ENCODE results near the gene ZNF878. TPM values are rescaled to one million over a fixed set of nuclear protein-coding genes. Genes with fewer than 3 reads are reported as not detected.

ZNF878 gene
- under 0.01 and 0.57 TPM in 2 replicates for total RNA-seq

GRCh38 chr19:12052497-12053169 lies at the start of gene ZNF878:
Gene ZNF878, minus strand, starts transcription at chr19:12052961. Its CDS starts 160 bp downstream, at chr19:12052801.

GRCh38 chr19:12064590-12065538 lies 12.1 kb upstream of the ZNF878 start, which contains the start of gene ZNF844:
Gene ZNF844, plus strand, starts transcription at chr19:12064731. Its CDS starts 143 bp downstream, at chr19:12064874.

GRCh38 chr19:12035220-12036172 lies 17.3 kb downstream of the ZNF878 start, which contains the start of gene ZNF433:
Gene ZNF433, minus strand, starts transcription at chr19:12035679. Its CDS starts 140 bp downstream, at chr19:12035539.

Small RNA genes within 50 kb of the gene (small RNA-seq; reads per million reads assigned to genes)
- gene RF00019 (ENCODE audit: low replicate concordance) (not detected), gene RNA5SP464 (ENCODE audit: low replicate concordance) (not detected), gene RNA5SP465 (ENCODE audit: low replicate concordance) (not detected), gene RNA5SP466 (ENCODE audit: low replicate concordance) (not detected)

Other genes with a start within 250 kb of the ZNF878 start
- 8.3 and 14.0 TPM in 2 replicates for gene ZNF440, start 238.7 kb downstream of the ZNF878 start, total RNA-seq
- gene ZNF439, start 204.2 kb downstream of the ZNF878 start, total RNA-seq, result 1.3 and 4.0 TPM in 2 replicates
- gene ZNF69, start 165.2 kb downstream of the ZNF878 start, total RNA-seq, result 3.1 and 8.3 TPM in 2 replicates
- gene ZNF700, start 127.9 kb downstream of the ZNF878 start, total RNA-seq, result 5.0 and 7.9 TPM in 2 replicates
- gene ZNF763, start 87.9 kb downstream of the ZNF878 start, total RNA-seq, result 0.57 and 0.88 TPM in 2 replicates
- 1.0 and 1.1 TPM in 2 replicates for gene ZNF433, start 17.3 kb downstream of the ZNF878 start, total RNA-seq
- gene ZNF844, start 11.8 kb upstream of the ZNF878 start, total RNA-seq, result 4.0 and 5.0 TPM in 2 replicates
- gene ZNF20, start 87.4 kb upstream of the ZNF878 start, total RNA-seq, result 2.8 and 3.6 TPM in 2 replicates
- 7.0 and 12.3 TPM in 2 replicates for gene ZNF625, start 103.8 kb upstream of the ZNF878 start, total RNA-seq
- gene ZNF136, start 110.1 kb upstream of the ZNF878 start, total RNA-seq, result 4.4 and 8.0 TPM in 2 replicates
- 4.4 and 4.7 TPM in 2 replicates for gene ZNF44, start 241.9 kb upstream of the ZNF878 start, total RNA-seq

All from placental pericyte (primary cell).